ENCODE data around the gene ZNF507.

The ZNF507 gene

GRCh38 chr19:32345261-32346207 lies at the start of gene ZNF507:
Gene ZNF507, plus strand, starts transcription at chr19:32345610. Its CDS starts 7,221 bp downstream, at chr19:32352831.
- DNase-seq = peak; percentile 96

- no peak for DNase-seq
Measured at GRCh38 chr19:32296694-32297093, 48.7 kb upstream of the ZNF507 start.

- no peak for DNase-seq
Measured at GRCh38 chr19:32302778-32303177, 42.6 kb upstream of the ZNF507 start.

GRCh38 chr19:32303193-32303592 lies 42.2 kb upstream of the ZNF507 start:
- no peak for DNase-seq

- no peak for DNase-seq
Measured at GRCh38 chr19:32307591-32307990, 37.8 kb upstream of the ZNF507 start.

- DNase-seq = no peak
Measured at GRCh38 chr19:32308431-32309077, 36.9 kb upstream of the ZNF507 start.

- DNase-seq = no peak
Measured at GRCh38 chr19:32309711-32310390, 35.6 kb upstream of the ZNF507 start.

GRCh38 chr19:32311371-32311770 lies 34.0 kb upstream of the ZNF507 start:
- DNase-seq = no peak

- no peak for DNase-seq
Measured at GRCh38 chr19:32313569-32314265, 31.7 kb upstream of the ZNF507 start.

- no peak for DNase-seq
Measured at GRCh38 chr19:32316034-32316433, 29.4 kb upstream of the ZNF507 start.

GRCh38 chr19:32317086-32317485 lies 28.3 kb upstream of the ZNF507 start:
- no peak for DNase-seq

- DNase-seq = peak; percentile 49
Measured at GRCh38 chr19:32318884-32319520, 26.4 kb upstream of the ZNF507 start.

GRCh38 chr19:32322541-32322940 lies 22.9 kb upstream of the ZNF507 start:
- DNase-seq = no peak

- DNase-seq = no peak
Measured at GRCh38 chr19:32324631-32325285, 20.7 kb upstream of the ZNF507 start.

- no peak for DNase-seq
Measured at GRCh38 chr19:32330213-32330857, 15.1 kb upstream of the ZNF507 start.

- DNase-seq = no peak
Measured at GRCh38 chr19:32333227-32333626, 12.2 kb upstream of the ZNF507 start.

- DNase-seq = no peak
Measured at GRCh38 chr19:32336259-32337083, 8.9 kb upstream of the ZNF507 start.

- DNase-seq = no peak
Measured at GRCh38 chr19:32337084-32337808, 8.2 kb upstream of the ZNF507 start.

- DNase-seq = no peak
Measured at GRCh38 chr19:32339423-32339822, 6.0 kb upstream of the ZNF507 start.

All from retina (tissue), 1 donor.